A549 (cell line): ENCODE results near the gene GGACT. TPM values are rescaled to one million over a fixed set of nuclear protein-coding genes. Genes with fewer than 3 reads are reported as not detected.

Source experiments
- ATAC-seq, 2 experiments: fragments of 200-7000 bp in 1 of 2; fragments of >200 bp in 1 of 2; cut with Nextera tagmentation in 1 of 2; cut with Tn5 transposase in 1 of 2; 3 replicates each; pipeline versions ENCODE4 v1.8.0 to v1.9.1; 2018 to 2020; ENCODE audit warnings: mild to moderate bottlenecking in 1 of 2, moderate library complexity in 1 of 2
- CTCF ChIA-PET: fragments of 300-600 bp; sonication (Branson Sonifier 250); formaldehyde crosslinking; extraction: SDS; loops from one replicate; lab custom pipeline; 2021; ENCODE audit warnings: antibody characterized with exemption, inconsistent platforms; lab: Yijun Ruan, JAX
- POLR2A ChIA-PET: fragments of 350-600 bp; formaldehyde crosslinking; extraction: SDS; loops from one replicate; lab custom pipeline; 2021; ENCODE audit warnings: antibody characterized with exemption, inconsistent platforms; lab: Yijun Ruan, JAX
- DNase-seq, 2 experiments: peaks; one replicate each; pipeline versions ENCODE4 v3.0.0 to v3.0.0-alpha.2; 2011 to 2016; ENCODE audit warnings: low read depth in 1 of 2, low spot score in 1 of 2
- FAIRE-seq: peaks from 2 replicates; lab custom pipeline; 2011; peaks lifted over from hg19 to GRCh38; lab: Jason Lieb, UNC
- H3K27ac ChIP-seq, 2 experiments: fragments of >200 bp; sonication (Bioruptor Twin); formaldehyde crosslinking; 3 replicates each; pipeline ENCODE4 v1.5.1; 2016 to 2017
- H3K4me1 ChIP-seq: fragments of >200 bp; sonication (Bioruptor Twin); formaldehyde crosslinking; 3 replicates; pipeline ENCODE4 v1.6.1; 2016
- H3K4me2 ChIP-seq: fragments of >200 bp; sonication (Bioruptor Twin); formaldehyde crosslinking; 3 replicates; pipeline ENCODE4 v1.6.1; 2016
- H3K4me3 ChIP-seq: fragments of >200 bp; sonication (Bioruptor Twin); formaldehyde crosslinking; 3 replicates; pipeline ENCODE4 v1.5.1; 2016
- H3K9me3 ChIP-seq: fragments of >200 bp; sonication (Bioruptor Twin); formaldehyde crosslinking; 3 replicates; pipeline ENCODE4 v1.6.1; 2016
- CBX8 ChIP-seq: fragments of 200-600 bp; sonication (generic); IDR thresholded peaks from 2 replicates; pipeline ENCODE4 v1.6.1; 2016
- CEBPB ChIP-seq, 2 experiments: fragments of >200 bp in 1 of 2; sonication (Bioruptor Twin) in 1 of 2; formaldehyde crosslinking in 1 of 2; IDR thresholded peaks; 2 replicates each; pipeline ENCODE4 v1.6.1; 2012 to 2016
- EHMT2 ChIP-seq: fragments of 200-600 bp; sonication (generic); IDR thresholded peaks from 2 replicates; pipeline ENCODE4 v1.6.1; 2016; ENCODE audit warnings: antibody characterized with exemption, low read depth, mild to moderate bottlenecking, moderate library complexity
- ELK1 ChIP-seq: fragments of 150-350 bp; IDR thresholded peaks from 2 replicates; pipeline ENCODE4 v1.6.1; 2014; ENCODE audit warnings: low read depth, mild to moderate bottlenecking, low read length
- ESRRA ChIP-seq: fragments of 150-350 bp; IDR thresholded peaks from 2 replicates; pipeline ENCODE4 v1.6.1; 2014; ENCODE audit warnings: mild to moderate bottlenecking, low read length, borderline replicate concordance
- FOSL2 ChIP-seq, 2 experiments: fragments of 450-650 bp in 1 of 2; fragments of >200 bp in 1 of 2; sonication (Bioruptor Twin) in 1 of 2; formaldehyde crosslinking; IDR thresholded peaks; 2 replicates each; pipeline versions ENCODE4 v1.5.0 to v1.6.1; 2016 to 2020; ENCODE audit warnings: mild to moderate bottlenecking in 1 of 2, moderate library complexity in 1 of 2
- HDAC2 ChIP-seq: fragments of 200-600 bp; sonication (generic); IDR thresholded peaks from 2 replicates; pipeline ENCODE4 v1.6.1; 2016
- HOXB13 ChIP-seq: fragments of 250-450 bp; sonication (Bioruptor Pico); IDR thresholded peaks from 2 replicates; pipeline ENCODE4 v1.5.0; 2020; ENCODE audit warnings: low read depth, mild to moderate bottlenecking, moderate library complexity
- HOXB5 ChIP-seq: fragments of 250-450 bp; sonication (Bioruptor Pico); IDR thresholded peaks from 2 replicates; pipeline ENCODE4 v1.5.0; 2020; ENCODE audit warnings: mild to moderate bottlenecking, moderate library complexity
- JUN ChIP-seq, 2 experiments: fragments of >200 bp; sonication (Bioruptor Twin); formaldehyde crosslinking; IDR thresholded peaks; 2 replicates in 1 of 2; 3 replicates in 1 of 2; pipeline ENCODE4 v1.6.1; 2016 to 2017
- JUNB ChIP-seq: fragments of >200 bp; sonication (Bioruptor Twin); formaldehyde crosslinking; IDR thresholded peaks from 2 replicates; pipeline ENCODE4 v1.6.1; 2016
- MAFK ChIP-seq: fragments of 450-650 bp; IDR thresholded peaks from 2 replicates; pipeline ENCODE4 v1.6.1; 2014; ENCODE audit not compliant: partially characterized antibody
- NFE2L2 ChIP-seq: fragments of 150-350 bp; conservative IDR thresholded peaks from 2 replicates; pipeline ENCODE4 v1.6.1; 2014; ENCODE audit warnings: low read length
- NR3C1 ChIP-seq: fragments of >200 bp; sonication (Bioruptor Twin); formaldehyde crosslinking; IDR thresholded peaks from 3 replicates; pipeline ENCODE4 v1.6.1; 2017
- PHF8 ChIP-seq: fragments of 200-600 bp; sonication (generic); IDR thresholded peaks from 2 replicates; pipeline ENCODE4 v1.6.1; 2016; ENCODE audit warnings: low read depth, mild to moderate bottlenecking, antibody characterized with exemption, moderate library complexity, borderline replicate concordance
- POLR2AphosphoS2 ChIP-seq: conservative IDR thresholded peaks from 2 replicates; pipeline ENCODE4 v1.6.1; 2012; ENCODE audit warnings: low read length, improper control_type of control experiment, inconsistent platforms
- RAD21 ChIP-seq, 2 experiments: fragments of >200 bp in 1 of 2; sonication (Bioruptor Twin) in 1 of 2; formaldehyde crosslinking in 1 of 2; IDR thresholded peaks in 1 of 2; conservative IDR thresholded peaks in 1 of 2; 2 replicates in 1 of 2; 3 replicates in 1 of 2; pipeline ENCODE4 v1.6.1; 2012 to 2018; ENCODE audit warnings: inconsistent platforms in 1 of 2
- RFX5 ChIP-seq: fragments of 450-650 bp; IDR thresholded peaks from 2 replicates; pipeline ENCODE4 v1.7.1; 2014; ENCODE audit warnings: antibody characterized with exemption, mild to moderate bottlenecking, moderate library complexity
- SMC3 ChIP-seq: fragments of >200 bp; sonication (Bioruptor Twin); formaldehyde crosslinking; IDR thresholded peaks from 3 replicates; pipeline ENCODE4 v1.6.1; 2018; ENCODE audit warnings: inconsistent platforms
- TFCP2L1 ChIP-seq: fragments of 250-450 bp; sonication (Bioruptor Pico); IDR thresholded peaks from 2 replicates; pipeline ENCODE4 v1.5.0; 2021; ENCODE audit warnings: mild to moderate bottlenecking
- ZSCAN20 ChIP-seq: fragments of 250-450 bp; sonication (Bioruptor Pico); IDR thresholded peaks from 2 replicates; pipeline ENCODE4 v1.8.0; 2022; ENCODE audit warnings: mild to moderate bottlenecking, moderate library complexity
- WGBS: methylation state at CpG from one replicate; pipeline ENCODE4 v1.1.6; 2017; ENCODE audit errors: missing lambda C conversion rate; 5-methylcytosine and 5-hydroxymethylcytosine counted together
- polyA plus RNA-seq, 4 experiments: library from polyadenylated mRNA; depleted of rRNA in 3 of 4; stranded (reverse); fragments of >200 nt; fragmentation: RNase III in 1 of 4; extraction: RNeasy Plus Mini Kit Qiagen cat#74134 plus additional on column Dnase treatment in 1 of 4; gene quantifications; 2 replicates in 3 of 4; 3 replicates in 1 of 4; pipeline ENCODE4 v1.2.3, GENCODE V29; 2011 to 2017
- TF ChIP-seq, protein P1 (sequence below): fragments of 250-450 bp; sonication (Bioruptor Pico); IDR thresholded peaks from 2 replicates; pipeline ENCODE4 v1.5.0; 2021; ENCODE audit warnings: mild to moderate bottlenecking, moderate library complexity, borderline replicate concordance
- TF ChIP-seq, protein P2 (sequence below): fragments of >200 bp; sonication (Bioruptor Twin); formaldehyde crosslinking; IDR thresholded peaks from 3 replicates; pipeline ENCODE4 v1.5.1; 2016
- TF ChIP-seq, protein P3 (sequence below): IDR thresholded peaks from 2 replicates; pipeline ENCODE4 v1.6.1; 2012
- TF ChIP-seq, protein P4 (sequence below): fragments of 450-650 bp; IDR thresholded peaks from 2 replicates; pipeline ENCODE4 v1.6.1; 2014; ENCODE audit warnings: antibody characterized with exemption

The GGACT gene
- polyA plus RNA-seq, 2 of the 4 experiments (the other 2 are of a cell fraction), result 2.7 to 8.6 TPM

GRCh38 chr13:100502446-100502845, 86.1 kb downstream of the GGACT start:
- H3K4me1 ChIP-seq, result no peaks in the 10 kb centered on the region
- H3K9me3 ChIP-seq, result no peaks in the 10 kb centered on the region
- ATAC-seq, result no peak
- TF ChIP-seq ZSCAN20 (CRISPR knock-in tag) (no peak), CBX8 (no peak), MAFK (no peak), HDAC2 (no peak), SMC3 (no peak), RAD21 (conservative IDR thresholded peaks at IDR 0.05 in 1 of 2, IDR thresholded peaks at IDR 0.05 in 1 of 2) (no peak), TFCP2L1 (CRISPR knock-in tag) (no peak), NR3C1 (no peak)
- TF ChIP-seq, protein P1, sequence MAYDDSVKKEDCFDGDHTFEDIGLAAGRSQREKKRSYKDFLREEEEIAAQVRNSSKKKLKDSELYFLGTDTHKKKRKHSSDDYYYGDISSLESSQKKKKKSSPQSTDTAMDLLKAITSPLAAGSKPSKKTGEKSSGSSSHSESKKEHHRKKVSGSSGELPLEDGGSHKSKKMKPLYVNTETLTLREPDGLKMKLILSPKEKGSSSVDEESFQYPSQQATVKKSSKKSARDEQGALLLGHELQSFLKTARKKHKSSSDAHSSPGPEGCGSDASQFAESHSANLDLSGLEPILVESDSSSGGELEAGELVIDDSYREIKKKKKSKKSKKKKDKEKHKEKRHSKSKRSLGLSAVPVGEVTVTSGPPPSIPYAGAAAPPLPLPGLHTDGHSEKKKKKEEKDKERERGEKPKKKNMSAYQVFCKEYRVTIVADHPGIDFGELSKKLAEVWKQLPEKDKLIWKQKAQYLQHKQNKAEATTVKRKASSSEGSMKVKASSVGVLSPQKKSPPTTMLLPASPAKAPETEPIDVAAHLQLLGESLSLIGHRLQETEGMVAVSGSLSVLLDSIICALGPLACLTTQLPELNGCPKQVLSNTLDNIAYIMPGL (CRISPR knock-in tag), result no peak
- no peak for DNase-seq
- no peak for FAIRE-seq
- ChIA-PET POLR2A (no interaction called here), CTCF (interaction anchor here (1.5 to 2.4 kb wide), 2 partner anchors 32 to 586 kb away, joined by 4 to 5 read pairs; no protein-coding TSS in a partner anchor)
- H3K4me3 ChIP-seq, result no peak overlapping the region
- no peak overlapping the region for H3K4me2 ChIP-seq
- WGBS, result 62% methylated on average over 2 of the region's 2 CpGs
- H3K27ac ChIP-seq, result no peak overlapping the region

- ChIA-PET CTCF (interaction anchor here (0.7 kb wide), 1 partner anchor 172 kb away, joined by 3 read pairs; no protein-coding TSS in a partner anchor), POLR2A (no interaction called here)
- WGBS, result 83% methylated on average over 1 of the region's 1 CpG
- Histone ChIP-seq H3K9me3 (no peaks in the 10 kb centered on the region), H3K27ac (no peak overlapping the region), H3K4me3 (no peak overlapping the region), H3K4me2 (no peak overlapping the region), H3K4me1 (no peaks in the 10 kb centered on the region)
- FAIRE-seq (no peak), ATAC-seq (no peak), DNase-seq (no peak)
- TF ChIP-seq MAFK, result peak; percentile 9
- no peak for TF ChIP-seq JUN (IDR thresholded peaks at IDR 0.05)
- TF ChIP-seq, protein P2, sequence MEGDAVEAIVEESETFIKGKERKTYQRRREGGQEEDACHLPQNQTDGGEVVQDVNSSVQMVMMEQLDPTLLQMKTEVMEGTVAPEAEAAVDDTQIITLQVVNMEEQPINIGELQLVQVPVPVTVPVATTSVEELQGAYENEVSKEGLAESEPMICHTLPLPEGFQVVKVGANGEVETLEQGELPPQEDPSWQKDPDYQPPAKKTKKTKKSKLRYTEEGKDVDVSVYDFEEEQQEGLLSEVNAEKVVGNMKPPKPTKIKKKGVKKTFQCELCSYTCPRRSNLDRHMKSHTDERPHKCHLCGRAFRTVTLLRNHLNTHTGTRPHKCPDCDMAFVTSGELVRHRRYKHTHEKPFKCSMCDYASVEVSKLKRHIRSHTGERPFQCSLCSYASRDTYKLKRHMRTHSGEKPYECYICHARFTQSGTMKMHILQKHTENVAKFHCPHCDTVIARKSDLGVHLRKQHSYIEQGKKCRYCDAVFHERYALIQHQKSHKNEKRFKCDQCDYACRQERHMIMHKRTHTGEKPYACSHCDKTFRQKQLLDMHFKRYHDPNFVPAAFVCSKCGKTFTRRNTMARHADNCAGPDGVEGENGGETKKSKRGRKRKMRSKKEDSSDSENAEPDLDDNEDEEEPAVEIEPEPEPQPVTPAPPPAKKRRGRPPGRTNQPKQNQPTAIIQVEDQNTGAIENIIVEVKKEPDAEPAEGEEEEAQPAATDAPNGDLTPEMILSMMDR, result no peak
- no peak for TF ChIP-seq HOXB5 (CRISPR knock-in tag)
- TF ChIP-seq CBX8, result no peak
These were observed 91.2 kb downstream of the GGACT start for GRCh38 chr13:100497389-100497788.

DNA sequence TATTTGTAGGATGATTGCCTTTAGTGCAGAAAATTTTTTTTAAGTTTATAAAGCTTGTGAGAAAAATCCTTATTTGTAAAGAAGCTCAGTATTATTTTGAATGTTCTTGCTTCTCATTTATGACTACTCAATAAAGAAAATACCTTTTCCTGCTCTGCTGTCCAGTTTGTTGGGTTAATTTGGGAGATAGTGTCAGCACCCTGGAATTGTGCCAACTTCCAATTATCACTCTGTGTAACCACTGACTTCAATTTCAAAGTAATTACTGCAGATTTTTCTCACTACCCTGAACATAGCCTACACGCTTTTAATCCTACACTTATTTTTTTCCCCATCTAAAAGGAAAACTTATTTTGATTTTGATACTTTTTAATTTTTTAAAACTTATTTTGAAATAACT, 93.1 kb downstream of the GGACT start:
- H3K27ac ChIP-seq, result no peak overlapping the region
- POLR2A ChIA-PET, result no interaction called here
- FAIRE-seq, result no peak
- no peak for DNase-seq
- 94% methylated on average over 1 of the region's 1 CpG for WGBS
- TF ChIP-seq POLR2AphosphoS2, result no peak
- TF ChIP-seq, protein P3, sequence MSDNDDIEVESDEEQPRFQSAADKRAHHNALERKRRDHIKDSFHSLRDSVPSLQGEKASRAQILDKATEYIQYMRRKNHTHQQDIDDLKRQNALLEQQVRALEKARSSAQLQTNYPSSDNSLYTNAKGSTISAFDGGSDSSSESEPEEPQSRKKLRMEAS, result no peak
- no peak for TF ChIP-seq ELK1
- no peak for TF ChIP-seq RFX5
- TF ChIP-seq FOSL2 (IDR thresholded peaks at IDR 0.05), result no peak
- TF ChIP-seq FOSL2 (CRISPR knock-in tag; IDR thresholded peaks at IDR 0.05), result no peak
- TF ChIP-seq PHF8, result no peak
- TF ChIP-seq EHMT2, result no peak
- no peak for TF ChIP-seq JUNB
- no peak for TF ChIP-seq NFE2L2
- no peak for TF ChIP-seq HOXB13 (CRISPR knock-in tag)
- TF ChIP-seq, protein P4, sequence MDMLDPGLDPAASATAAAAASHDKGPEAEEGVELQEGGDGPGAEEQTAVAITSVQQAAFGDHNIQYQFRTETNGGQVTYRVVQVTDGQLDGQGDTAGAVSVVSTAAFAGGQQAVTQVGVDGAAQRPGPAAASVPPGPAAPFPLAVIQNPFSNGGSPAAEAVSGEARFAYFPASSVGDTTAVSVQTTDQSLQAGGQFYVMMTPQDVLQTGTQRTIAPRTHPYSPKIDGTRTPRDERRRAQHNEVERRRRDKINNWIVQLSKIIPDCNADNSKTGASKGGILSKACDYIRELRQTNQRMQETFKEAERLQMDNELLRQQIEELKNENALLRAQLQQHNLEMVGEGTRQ, result no peak
- TF ChIP-seq CBX8, result no peak
- TF ChIP-seq MAFK, result no peak
- TF ChIP-seq CEBPB (IDR thresholded peaks at IDR 0.05), result no peak
- TF ChIP-seq HDAC2, result no peak
- TF ChIP-seq ESRRA, result no peak
- H3K4me3 ChIP-seq, result no peak overlapping the region
- no peak for ATAC-seq
- H3K4me2 ChIP-seq, result no peak overlapping the region
- H3K4me1 ChIP-seq, result no peaks in the 10 kb centered on the region
- no peaks in the 10 kb centered on the region for H3K9me3 ChIP-seq
- CTCF ChIA-PET, result interaction anchor here (1.2 kb wide), 1 partner anchor 8 kb away, joined by 3 read pairs; no protein-coding TSS in a partner anchor
